HFFc6 (cell line): Measurements from ENCODE around the gene JADE1. TPM values are rescaled to one million over a fixed set of nuclear protein-coding genes. Genes with fewer than 3 reads are reported as not detected.

ENCODE experiments used
- DNase-seq: peaks from one replicate; pipeline ENCODE4 v3.0.0-alpha.2; 2018
- H3K27ac Mint-ChIP-seq: 2 replicates; pipeline ENCODE4 v1.8.0; 2020; ENCODE audit warnings: mild to moderate bottlenecking, mixed read lengths
- H3K27me3 Mint-ChIP-seq: 2 replicates; pipeline ENCODE4 v1.8.0; 2021; ENCODE audit warnings: mild to moderate bottlenecking, moderate library complexity, mixed read lengths; ENCODE audit not compliant: insufficient read depth
- H3K36me3 Mint-ChIP-seq: 2 replicates; pipeline ENCODE4 v1.8.0; 2021; ENCODE audit warnings: low read depth, mixed read lengths
- H3K4me1 Mint-ChIP-seq: 2 replicates; pipeline ENCODE4 v1.8.0; 2020; ENCODE audit warnings: low read depth, mixed read lengths
- H3K4me3 Mint-ChIP-seq: 2 replicates; pipeline ENCODE4 v1.8.0; 2020; ENCODE audit warnings: mild to moderate bottlenecking, moderate library complexity, mixed read lengths
- H3K9me3 Mint-ChIP-seq: 2 replicates; pipeline ENCODE4 v1.8.0; 2020; ENCODE audit warnings: mild to moderate bottlenecking, mixed read lengths
- CTCF ChIP-seq: fragments of 200-600 bp; sonication (generic); IDR thresholded peaks from 2 replicates; pipeline ENCODE4 v1.5.0; 2021; ENCODE audit warnings: antibody characterized with exemption, mild to moderate bottlenecking
- total RNA-seq, 6 experiments: library from RNA; stranded (reverse); fragmentation: NEBNext Ultra II Directional; extraction: Animal tissue kit (Norgen Biotek cat#: 25700); gene quantifications; 2 replicates in 1 of 6; 3 replicates in 5 of 6; pipeline ENCODE4 v1.2.3, GENCODE V29; 2021

The JADE1 gene
- total RNA-seq, 6 experiments from 2014 or later: 23.2 to 32.4 (median 26.6) TPM

- Mint-ChIP-seq H3K9me3 (no peaks in the 10 kb centered on the region), H3K27ac (peak overlapping the region; percentile 90), H3K4me1 (peaks cover 39% of the 10 kb centered on the region), H3K4me3 (peak overlapping the region; percentile 97), H3K36me3 (no peaks in the 10 kb centered on the region), H3K27me3 (peaks cover 2% of the 10 kb centered on the region)
- no peak for TF ChIP-seq CTCF
- DNase-seq: peak; percentile 92
These were observed 2.3 kb downstream of the JADE1 start for GRCh38 chr4:128811571-128812441.

DNA sequence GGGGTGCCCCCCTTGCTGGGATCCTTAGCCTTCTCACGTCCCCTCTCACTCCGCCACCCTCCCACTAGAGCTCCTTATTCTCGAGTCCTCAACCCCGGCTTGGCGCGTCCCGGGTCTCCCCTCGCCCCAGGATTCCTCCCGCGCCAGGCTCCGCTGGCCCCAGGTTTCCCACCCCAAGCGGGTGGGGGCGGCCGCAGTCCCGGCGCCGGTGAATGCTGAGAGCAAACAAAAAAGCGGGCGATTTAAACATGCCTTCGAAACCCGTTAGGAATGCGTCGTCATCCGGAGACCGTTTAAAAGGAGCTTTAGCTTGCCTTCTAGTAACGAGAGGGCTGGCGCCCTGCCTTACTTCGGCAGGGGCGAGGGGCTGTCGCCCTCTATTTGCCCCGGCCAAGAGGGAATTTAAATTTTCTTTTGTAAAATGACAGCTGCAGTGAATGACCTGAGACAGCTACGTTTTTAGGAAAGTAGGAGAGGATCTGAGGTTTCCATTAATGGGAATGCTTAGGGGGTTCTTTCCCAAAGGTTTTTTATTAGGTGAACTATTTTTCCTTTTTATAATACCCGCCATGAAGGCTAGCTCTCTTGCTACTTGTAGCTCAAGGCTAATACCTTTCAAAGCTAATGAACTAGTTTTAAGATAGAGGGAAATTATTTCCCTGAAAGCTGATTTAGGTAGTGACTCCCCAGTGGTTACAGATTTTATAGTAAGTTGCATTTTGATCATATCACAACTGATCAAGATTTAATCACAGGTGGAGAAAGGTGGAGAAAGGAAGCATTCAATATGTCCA lies 3.1 kb downstream of the JADE1 start:
- Mint-ChIP-seq H3K27ac (peak overlapping the region; percentile 90), H3K4me3 (peak overlapping the region; percentile 90), H3K4me1 (peaks cover 47% of the 10 kb centered on the region), H3K36me3 (no peaks in the 10 kb centered on the region), H3K27me3 (peaks cover 2% of the 10 kb centered on the region), H3K9me3 (no peaks in the 10 kb centered on the region)
- TF ChIP-seq CTCF: no peak
- DNase-seq: peak; percentile 66

DNA sequence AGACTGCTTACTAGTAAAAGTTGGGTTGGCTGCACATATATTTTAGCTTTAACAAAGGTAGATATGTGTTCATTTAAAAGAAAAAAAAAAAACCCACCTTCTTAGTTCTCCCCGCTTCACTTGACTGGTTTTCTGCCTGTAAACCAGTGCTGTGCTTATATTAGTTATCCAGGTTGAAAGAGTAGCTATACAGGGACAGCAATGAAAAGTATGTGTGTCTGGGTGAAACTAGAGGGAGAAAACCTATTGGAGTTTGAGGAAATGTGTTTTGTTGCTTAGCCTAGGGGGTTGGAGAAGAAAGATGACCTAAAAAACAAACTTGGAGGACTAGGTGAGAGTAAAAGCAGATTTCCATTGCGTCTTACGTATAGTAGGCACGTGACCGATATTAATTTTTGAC lies 4.5 kb downstream of the JADE1 start:
- H3K36me3 Mint-ChIP-seq: peaks cover 2% of the 10 kb centered on the region; the same call in 1 of the 2 replicates
- peak overlapping the region; percentile 2; the same call in 1 of the 2 replicates for H3K27ac Mint-ChIP-seq
- H3K9me3 Mint-ChIP-seq: no peaks in the 10 kb centered on the region
- H3K4me1 Mint-ChIP-seq: peaks cover 57% of the 10 kb centered on the region
- H3K27me3 Mint-ChIP-seq: peaks cover 2% of the 10 kb centered on the region
- no peak for TF ChIP-seq CTCF
- peak overlapping the region; percentile 90; the same call in 1 of the 2 replicates for H3K4me3 Mint-ChIP-seq
- DNase-seq: no peak

GRCh38 chr4:128818442-128818841 lies 8.9 kb downstream of the JADE1 start:
- no peak overlapping the region for H3K4me3 Mint-ChIP-seq
- TF ChIP-seq CTCF: no peak
- H3K36me3 Mint-ChIP-seq: peaks cover 25% of the 10 kb centered on the region
- H3K9me3 Mint-ChIP-seq: no peaks in the 10 kb centered on the region
- no peaks in the 10 kb centered on the region; the same call in 1 of the 2 replicates for H3K27me3 Mint-ChIP-seq
- H3K4me1 Mint-ChIP-seq: peaks cover 90% of the 10 kb centered on the region
- H3K27ac Mint-ChIP-seq: peak overlapping the region; percentile 89; the same call in 1 of the 2 replicates
- no peak for DNase-seq

DNA sequence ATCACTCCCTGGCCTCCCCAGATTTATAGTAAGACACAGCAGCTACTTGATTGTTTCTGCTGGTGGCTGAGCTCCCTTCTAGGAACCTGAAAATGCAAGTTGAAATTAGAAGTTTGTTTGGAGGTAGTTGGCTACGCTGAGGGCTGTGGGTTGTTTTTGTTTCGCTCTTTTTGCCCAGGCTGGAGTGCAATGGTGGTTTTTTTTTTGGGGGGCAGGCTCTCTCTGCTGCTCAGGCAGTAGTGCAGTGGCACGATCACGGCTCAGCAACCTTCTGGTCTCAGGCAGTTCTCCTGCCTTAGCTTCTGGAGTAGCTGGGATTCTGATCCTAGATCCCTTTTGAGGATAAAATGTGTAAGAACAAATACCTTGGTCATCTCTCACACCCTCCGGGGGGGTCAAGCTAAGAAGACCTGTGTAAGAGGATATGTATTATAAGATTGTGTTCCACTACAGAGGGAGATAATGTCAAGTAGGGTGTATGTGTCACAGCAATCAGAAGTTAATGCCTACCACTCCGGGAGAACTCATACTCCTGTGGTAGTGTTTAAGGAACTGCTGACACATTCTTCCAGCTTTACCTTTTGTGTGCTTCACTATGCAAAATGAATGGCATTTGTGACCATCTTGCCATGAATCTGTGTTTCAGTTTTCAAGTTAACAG lies 9.7 kb downstream of the JADE1 start:
- H3K27ac Mint-ChIP-seq: peak overlapping the region; percentile 89
- H3K9me3 Mint-ChIP-seq: no peaks in the 10 kb centered on the region

More for the DNA sequence above, 9.7 kb downstream of the JADE1 start:
- Mint-ChIP-seq H3K36me3 (peaks cover 25% of the 10 kb centered on the region), H3K27me3 (no peaks in the 10 kb centered on the region; the same call in 1 of the 2 replicates), H3K4me3 (peak overlapping the region; percentile 24), H3K4me1 (peaks cover 90% of the 10 kb centered on the region)
- no peak for TF ChIP-seq CTCF
- DNase-seq: no peak
